Smooth muscle cell (in vitro differentiated cells): Measurements from ENCODE around the gene CLEC16A. TPM values are rescaled to one million over a fixed set of nuclear protein-coding genes. Genes with fewer than 3 reads are reported as not detected.

ENCODE experiments used
- DNase-seq: peaks from one replicate; lab custom pipeline; 2025; ENCODE audit not compliant: unreplicated experiment; lab: John Stamatoyannopoulos, UW
- H2AFZ ChIP-seq: fragments of 200-600 bp; sonication (generic); 2 replicates; pipeline ENCODE4 v1.6.0; 2016; ENCODE audit warnings: antibody characterized with exemption, low read depth, mild to moderate bottlenecking
- H3F3A ChIP-seq: fragments of 200-600 bp; sonication (generic); 2 replicates; pipeline ENCODE4 v1.6.0; 2017; ENCODE audit warnings: antibody characterized with exemption, low read depth
- H3K27ac ChIP-seq: fragments of 200-600 bp; sonication (generic); 2 replicates; pipeline ENCODE4 v1.5.1; 2016; ENCODE audit warnings: low read depth, mild to moderate bottlenecking
- H3K27me3 ChIP-seq: fragments of 200-600 bp; sonication (generic); 2 replicates; pipeline ENCODE4 v1.6.1; 2016; ENCODE audit warnings: low read depth, mild to moderate bottlenecking
- H3K36me3 ChIP-seq: fragments of 200-600 bp; sonication (generic); 2 replicates; pipeline ENCODE4 v1.5.1; 2016; ENCODE audit warnings: low read depth
- H3K4me1 ChIP-seq: fragments of 200-600 bp; sonication (generic); 2 replicates; pipeline ENCODE4 v1.5.1; 2016; ENCODE audit warnings: low read depth
- H3K4me2 ChIP-seq: fragments of 200-600 bp; sonication (generic); 2 replicates; pipeline ENCODE4 v1.6.0; 2016; ENCODE audit warnings: mild to moderate bottlenecking
- H3K4me3 ChIP-seq: fragments of 200-600 bp; sonication (generic); 2 replicates; pipeline ENCODE4 v1.5.1; 2016; ENCODE audit warnings: mild to moderate bottlenecking
- H3K79me2 ChIP-seq: fragments of 200-600 bp; sonication (generic); 2 replicates; pipeline ENCODE4 v1.6.0; 2016; ENCODE audit warnings: low read depth, mild to moderate bottlenecking
- H3K9ac ChIP-seq: fragments of 200-600 bp; sonication (generic); 2 replicates; pipeline ENCODE4 v1.6.0; 2016; ENCODE audit warnings: low read depth
- H3K9me3 ChIP-seq: fragments of 200-600 bp; sonication (generic); replicated peaks from 2 replicates; pipeline ENCODE4 v1.5.1; 2016; ENCODE audit warnings: low read depth
- H4K20me1 ChIP-seq: fragments of 200-600 bp; sonication (generic); 2 replicates; pipeline ENCODE4 v1.6.0; 2016; ENCODE audit warnings: low read depth
- CTCF ChIP-seq: fragments of 200-600 bp; sonication (generic); IDR thresholded peaks from 2 replicates; pipeline ENCODE4 v1.5.1; 2017; ENCODE audit warnings: borderline replicate concordance, mild to moderate bottlenecking, antibody characterized with exemption; ENCODE audit not compliant: insufficient read depth, poor library complexity, severe bottlenecking
- WGBS: methylation state at CpG from one replicate; pipeline ENCODE4 v1.1.7; 2016; ENCODE audit warnings: low lambda C conversion rate; 5-methylcytosine and 5-hydroxymethylcytosine counted together
- polyA plus RNA-seq: library from polyadenylated mRNA; unstranded; fragments of >200 nt; fragmentation: Nextera tagmentation; extraction: Ambion mirVana; gene quantifications from 2 replicates; pipeline ENCODE4 v1.2.1, GENCODE V29; 2016
- total RNA-seq: library from RNA; depleted of rRNA; stranded (reverse); fragments of >200 nt; gene quantifications from 2 replicates; pipeline ENCODE4 v1.2.3, GENCODE V29; 2014

CLEC16A gene
- total and polyA plus RNA-seq, 2 experiments from 2014 or later = 12.6 to 16.2 TPM

GRCh38 chr16:11210260-11210659 is 265.9 kb downstream of the CLEC16A start:
- Histone ChIP-seq H3K4me1 (no peaks in the 10 kb centered on the region), H3K27ac (no peak overlapping the region), H3K4me2 (no peak overlapping the region), H3K9me3 (no peaks in the 10 kb centered on the region), H3K9ac (no peak overlapping the region), H4K20me1 (no peaks in the 10 kb centered on the region), H3K4me3 (no peak overlapping the region), H2AFZ (no peak overlapping the region), H3K79me2 (no peaks in the 10 kb centered on the region), H3F3A (no peaks in the 10 kb centered on the region), H3K27me3 (no peaks in the 10 kb centered on the region), H3K36me3 (no peaks in the 10 kb centered on the region)
- no peak for DNase-seq
- 97% methylated on average over 11 of the region's 11 CpGs for WGBS
- TF ChIP-seq CTCF = no peak

GRCh38 chr16:11211061-11211976 is 267.0 kb downstream of the CLEC16A start:
- Histone ChIP-seq H3K79me2 (no peaks in the 10 kb centered on the region), H4K20me1 (no peaks in the 10 kb centered on the region), H3K4me2 (no peak overlapping the region), H2AFZ (no peak overlapping the region), H3K9ac (no peak overlapping the region), H3K36me3 (no peaks in the 10 kb centered on the region), H3K9me3 (no peaks in the 10 kb centered on the region), H3K27ac (no peak overlapping the region), H3K4me3 (no peak overlapping the region), H3K27me3 (no peaks in the 10 kb centered on the region), H3F3A (no peaks in the 10 kb centered on the region), H3K4me1 (no peaks in the 10 kb centered on the region)
- no peak for DNase-seq
- no peak for TF ChIP-seq CTCF
- 82% methylated on average over 16 of the region's 16 CpGs for WGBS

- no peak overlapping the region for H3K27ac ChIP-seq
Observed at GRCh38 chr16:11211977-11212797, 267.8 kb downstream of the CLEC16A start.

More at GRCh38 chr16:11211977-11212797, 267.8 kb downstream of the CLEC16A start:
- Histone ChIP-seq H3K4me2 (no peak overlapping the region), H3K4me1 (no peaks in the 10 kb centered on the region), H3K4me3 (no peak overlapping the region), H3K79me2 (no peaks in the 10 kb centered on the region), H2AFZ (no peak overlapping the region), H4K20me1 (no peaks in the 10 kb centered on the region), H3K27me3 (no peaks in the 10 kb centered on the region), H3F3A (no peaks in the 10 kb centered on the region), H3K9ac (no peak overlapping the region), H3K9me3 (no peaks in the 10 kb centered on the region), H3K36me3 (no peaks in the 10 kb centered on the region)
- DNase-seq = no peak
- TF ChIP-seq CTCF = no peak
- WGBS = 81% methylated on average over 14 of the region's 16 CpGs
